ENCODE data around the gene PIGS.
"Not testable (repeated sequence)": the region's sequence is repeated elsewhere in the genome, so short reads cannot be mapped to it uniquely, and the experiment has no call there.

The PIGS gene

GRCh38 chr17:28578246-28579195 is 7.2 kb upstream of the PIGS start:
- Histone ChIP-seq H3K27ac (ENCODE audit: low read depth, low read length) (no peak overlapping the region), H3K4me2 (ENCODE audit: low read length) (no peak overlapping the region), H3K4ac (ENCODE audit: low read depth, low read length) (no peak overlapping the region), H3K23ac (ENCODE audit: low read length) (no peak overlapping the region), H3K79me1 (ENCODE audit: low read length) (no peaks in the 10 kb centered on the region), H3K36me3 (ENCODE audit: control insufficient read depth, insufficient read depth, low read length) (peaks cover 22% of the 10 kb centered on the region), H2AK5ac (ENCODE audit: low read length) (no peak overlapping the region), H3K4me1 (ENCODE audit: control insufficient read depth, low read depth, low read length) (peaks cover 5% of the 10 kb centered on the region), H3K79me2 (ENCODE audit: control insufficient read depth, insufficient read depth, low read length) (no peaks in the 10 kb centered on the region), H2BK15ac (replicated peaks; ENCODE audit: low read depth) (no peak overlapping the region), H2BK120ac (ENCODE audit: low read depth, low read length) (no peak overlapping the region), H4K8ac (ENCODE audit: low read depth, low read length) (no peak overlapping the region), H4K5ac (ENCODE audit: low read length) (no peak overlapping the region), H3K4me3 (ENCODE audit: low read length) (no peak overlapping the region), H3K9ac (ENCODE audit: low read length) (no peak overlapping the region), H3K56ac (ENCODE audit: low read length) (no peak overlapping the region), H3K18ac (ENCODE audit: low read length) (no peak overlapping the region), H3K27me3 (ENCODE audit: insufficient read depth, low read length, poor library complexity) (no peaks in the 10 kb centered on the region), H2BK5ac (ENCODE audit: low read length) (no peak overlapping the region)
- no peak for DNase-seq
- no CpG with 5 or more reads among the region's 8 CpGs for WGBS (ENCODE audit: extremely low coverage, insufficient coverage, low lambda C conversion rate)

GRCh38 chr17:28577466-28577824 is 6.1 kb upstream of the PIGS start:
- Histone ChIP-seq H3K56ac (ENCODE audit: low read length) (peak overlapping the region; percentile 65), H3K23ac (ENCODE audit: low read length) (no peak overlapping the region), H3K18ac (ENCODE audit: low read length) (no peak overlapping the region), H4K8ac (ENCODE audit: low read depth, low read length) (no peak overlapping the region), H2BK120ac (ENCODE audit: low read depth, low read length) (no peak overlapping the region), H3K79me1 (ENCODE audit: low read length) (no peaks in the 10 kb centered on the region), H3K4me3 (ENCODE audit: low read length) (no peak overlapping the region), H3K79me2 (ENCODE audit: control insufficient read depth, insufficient read depth, low read length) (no peaks in the 10 kb centered on the region), H3K27ac (ENCODE audit: low read depth, low read length) (peak overlapping the region; percentile 15), H4K5ac (ENCODE audit: low read length) (no peak overlapping the region), H3K9ac (ENCODE audit: low read length) (peak overlapping the region; percentile 43), H3K27me3 (ENCODE audit: insufficient read depth, low read length, poor library complexity) (no peaks in the 10 kb centered on the region), H3K4me1 (ENCODE audit: control insufficient read depth, low read depth, low read length) (peaks cover 5% of the 10 kb centered on the region), H3K36me3 (ENCODE audit: control insufficient read depth, insufficient read depth, low read length) (peaks cover 20% of the 10 kb centered on the region), H2BK15ac (replicated peaks; ENCODE audit: low read depth) (no peak overlapping the region), H3K4ac (ENCODE audit: low read depth, low read length) (no peak overlapping the region), H2AK5ac (ENCODE audit: low read length) (no peak overlapping the region), H2BK5ac (ENCODE audit: low read length) (no peak overlapping the region), H3K4me2 (ENCODE audit: low read length) (no peak overlapping the region)
- DNase-seq = no peak
- WGBS (ENCODE audit: extremely low coverage, insufficient coverage, low lambda C conversion rate) = no CpG with 5 or more reads among the region's 3 CpGs

- no CpG with 5 or more reads among the region's 26 CpGs for WGBS (ENCODE audit: extremely low coverage, insufficient coverage, low lambda C conversion rate)
- H3K79me1 ChIP-seq (ENCODE audit: low read length) = no peaks in the 10 kb centered on the region
- no peak within 1 kb of the TSS for H4K8ac ChIP-seq (ENCODE audit: low read depth, low read length)
- H3K4ac ChIP-seq (ENCODE audit: low read depth, low read length) = no peak within 1 kb of the TSS
- H3K4me3 ChIP-seq (ENCODE audit: low read length) = no peak within 1 kb of the TSS
- peak within 1 kb of the TSS; percentile 15 for H3K27ac ChIP-seq (ENCODE audit: low read depth, low read length)
- H2AK5ac ChIP-seq (ENCODE audit: low read length) = no peak within 1 kb of the TSS
- H2BK120ac ChIP-seq (ENCODE audit: low read depth, low read length) = no peak within 1 kb of the TSS
- H3K9ac ChIP-seq (ENCODE audit: low read length) = peak within 1 kb of the TSS; percentile 43
- H2BK15ac ChIP-seq (replicated peaks; ENCODE audit: low read depth) = no peak within 1 kb of the TSS
- H3K4me1 ChIP-seq (ENCODE audit: control insufficient read depth, low read depth, low read length) = peaks cover 6% of the 10 kb centered on the region
- peaks cover 15% of the 10 kb centered on the region for H3K36me3 ChIP-seq (ENCODE audit: control insufficient read depth, insufficient read depth, low read length)
- no peak within 1 kb of the TSS for H3K23ac ChIP-seq (ENCODE audit: low read length)
- H3K56ac ChIP-seq (ENCODE audit: low read length) = peak within 1 kb of the TSS; percentile 65
- H3K18ac ChIP-seq (ENCODE audit: low read length) = no peak within 1 kb of the TSS
- H3K4me2 ChIP-seq (ENCODE audit: low read length) = peak within 1 kb of the TSS; percentile 7
- no peaks in the 10 kb centered on the region for H3K27me3 ChIP-seq (ENCODE audit: insufficient read depth, low read length, poor library complexity)
- no peak within 1 kb of the TSS for H4K5ac ChIP-seq (ENCODE audit: low read length)
- peak; percentile 98 for DNase-seq
- H2BK5ac ChIP-seq (ENCODE audit: low read length) = no peak within 1 kb of the TSS
- H3K79me2 ChIP-seq (ENCODE audit: control insufficient read depth, insufficient read depth, low read length) = no peaks in the 10 kb centered on the region
Observed at GRCh38 chr17:28576758-28577465, 5.6 kb upstream of the PIGS start, which contains the start of gene ALDOC. TSS of gene ALDOC (minus strand) at chr17:28576895. CDS start at chr17:28575532, 1,363 bp downstream.

- DNase-seq; H4K8ac ChIP-seq (ENCODE audit: low read depth, low read length); H3K27ac ChIP-seq (ENCODE audit: low read depth, low read length); H4K5ac ChIP-seq (ENCODE audit: low read length); H3K4me3 ChIP-seq (ENCODE audit: low read length); H3K79me1 ChIP-seq (ENCODE audit: low read length); H2AK5ac ChIP-seq (ENCODE audit: low read length); H2BK15ac ChIP-seq (replicated peaks; ENCODE audit: low read depth); H3K4ac ChIP-seq (ENCODE audit: low read depth, low read length); H3K79me2 ChIP-seq (ENCODE audit: control insufficient read depth, insufficient read depth, low read length); H3K18ac ChIP-seq (ENCODE audit: low read length); H3K4me2 ChIP-seq (ENCODE audit: low read length); H3K4me1 ChIP-seq (ENCODE audit: control insufficient read depth, low read depth, low read length); H3K23ac ChIP-seq (ENCODE audit: low read length); H3K9ac ChIP-seq (ENCODE audit: low read length); H2BK120ac ChIP-seq (ENCODE audit: low read depth, low read length); H3K27me3 ChIP-seq (ENCODE audit: insufficient read depth, low read length, poor library complexity); H2BK5ac ChIP-seq (ENCODE audit: low read length): not testable (repeated sequence)
- H3K36me3 ChIP-seq (ENCODE audit: control insufficient read depth, insufficient read depth, low read length) = peaks cover 15% of the 10 kb centered on the region
- peak overlapping the region; percentile 7 for H3K56ac ChIP-seq (ENCODE audit: low read length)
- no CpG with 5 or more reads among the region's 3 CpGs for WGBS (ENCODE audit: extremely low coverage, insufficient coverage, low lambda C conversion rate)
Observed at GRCh38 chr17:28576016-28576415, 4.7 kb upstream of the PIGS start.

- H2BK120ac ChIP-seq (ENCODE audit: low read depth, low read length) = no peak overlapping the region
- H3K27me3 ChIP-seq (ENCODE audit: insufficient read depth, low read length, poor library complexity) = no peaks in the 10 kb centered on the region
- no peak overlapping the region for H3K9ac ChIP-seq (ENCODE audit: low read length)
- DNase-seq = peak; percentile 42
- no peak overlapping the region for H2BK5ac ChIP-seq (ENCODE audit: low read length)
- no peak overlapping the region for H4K5ac ChIP-seq (ENCODE audit: low read length)
- no peak overlapping the region for H3K23ac ChIP-seq (ENCODE audit: low read length)
- H3K4ac ChIP-seq (ENCODE audit: low read depth, low read length) = no peak overlapping the region
- no peak overlapping the region for H2AK5ac ChIP-seq (ENCODE audit: low read length)
- no peak overlapping the region for H2BK15ac ChIP-seq (replicated peaks; ENCODE audit: low read depth)
- H3K27ac ChIP-seq (ENCODE audit: low read depth, low read length) = no peak overlapping the region
- no peaks in the 10 kb centered on the region for H3K79me2 ChIP-seq (ENCODE audit: control insufficient read depth, insufficient read depth, low read length)
- H3K4me3 ChIP-seq (ENCODE audit: low read length) = no peak overlapping the region
- no peaks in the 10 kb centered on the region for H3K79me1 ChIP-seq (ENCODE audit: low read length)
- peaks cover 15% of the 10 kb centered on the region for H3K36me3 ChIP-seq (ENCODE audit: control insufficient read depth, insufficient read depth, low read length)
- H3K56ac ChIP-seq (ENCODE audit: low read length) = no peak overlapping the region
- WGBS (ENCODE audit: extremely low coverage, insufficient coverage, low lambda C conversion rate) = no CpG with 5 or more reads among the region's 14 CpGs
- peaks cover 8% of the 10 kb centered on the region for H3K4me1 ChIP-seq (ENCODE audit: control insufficient read depth, low read depth, low read length)
- H3K18ac ChIP-seq (ENCODE audit: low read length) = no peak overlapping the region
- H4K8ac ChIP-seq (ENCODE audit: low read depth, low read length) = no peak overlapping the region
- H3K4me2 ChIP-seq (ENCODE audit: low read length) = no peak overlapping the region
Observed at GRCh38 chr17:28575126-28575795, 3.9 kb upstream of the PIGS start.

Data from mesendoderm (in vitro differentiated cells).